Suprapubic skin (tissue), 4 donors: ENCODE results near the gene HSPD1. TPM values are rescaled to one million over a fixed set of nuclear protein-coding genes. Genes with fewer than 3 reads are reported as not detected.
A peak's percentile ranks its signal among the peaks of the same experiment; 100 is the strongest.

Experiments
- DNase-seq, 2 donors: peaks; one replicate each; pipeline ENCODE4 v3.0.0-alpha.2; 2019; ENCODE audit warnings: low spot score in 2 of 2
- H3K27ac ChIP-seq: fragments of 200-600 bp; sonication (generic); one replicate; pipeline ENCODE4 v1.5.1; 2019
- H3K27me3 ChIP-seq: fragments of 200-600 bp; sonication (generic); one replicate; pipeline ENCODE4 v1.5.1; 2019
- H3K36me3 ChIP-seq: fragments of 200-600 bp; sonication (generic); one replicate; pipeline ENCODE4 v1.5.1; 2019
- H3K4me1 ChIP-seq: fragments of 200-600 bp; sonication (generic); one replicate; pipeline ENCODE4 v1.5.1; 2019
- H3K4me3 ChIP-seq: fragments of 200-600 bp; sonication (generic); one replicate; pipeline ENCODE4 v1.5.1; 2019; ENCODE audit warnings: mild to moderate bottlenecking
- H3K9me3 ChIP-seq: fragments of 200-600 bp; sonication (generic); one replicate; pipeline ENCODE4 v1.5.1; 2019
- CTCF ChIP-seq, 2 donors: fragments of 200-600 bp in 1 of 2; fragments of 450-650 bp in 1 of 2; sonication (generic) in 1 of 2; IDR thresholded peaks; one replicate each; pipeline ENCODE4 v1.5.1; 2016 to 2019; ENCODE audit warnings: antibody characterized with exemption in 2 of 2, mild to moderate bottlenecking in 1 of 2, moderate library complexity in 1 of 2
- EP300 ChIP-seq: sonication (generic); formaldehyde crosslinking; IDR thresholded peaks from one replicate; pipeline ENCODE4 v1.6.1; 2017; ENCODE audit warnings: antibody characterized with exemption
- POLR2A ChIP-seq, 2 donors: fragments of 450-650 bp; IDR thresholded peaks; one replicate each; pipeline ENCODE4 v1.6.1; 2017; ENCODE audit warnings: antibody characterized with exemption in 2 of 2, mild to moderate bottlenecking in 2 of 2, moderate library complexity in 2 of 2
- POLR2AphosphoS5 ChIP-seq, 3 donors: sonication (generic); formaldehyde crosslinking; IDR thresholded peaks; one replicate each; pipeline ENCODE4 v1.6.1; 2017; ENCODE audit warnings: antibody characterized with exemption in 3 of 3
- WGBS: methylation state at CpG from one replicate; pipeline ENCODE4 v1.1.5; 2018; 5-methylcytosine and 5-hydroxymethylcytosine counted together
- total RNA-seq, 4 donors: library from RNA; depleted of rRNA; stranded (reverse); fragments of >200 nt; gene quantifications; one replicate each; pipeline ENCODE4 v1.1.0, GENCODE V29; 2016

HSPD1 gene
- total RNA-seq = 100 to 1,000 TPM in 3 of 4 donors, 10 to 100 TPM in 1; 86.9 to 148 (median 112) TPM

GRCh38 chr2:197499594-197500502 lies at the start of gene HSPD1, which contains the start of gene HSPE1:
TSS of gene HSPD1 (minus strand) at chr2:197499840. CDS start at chr2:197498848, 992 bp downstream.
TSS of gene HSPE1 (plus strand) at chr2:197500379. CDS start at chr2:197500437, 58 bp downstream.
- TF ChIP-seq POLR2AphosphoS5 (IDR thresholded peaks at IDR 0.05) (peak; percentile 45 to 86 (median 59)), POLR2A (IDR thresholded peaks at IDR 0.05) (peak; percentile 68 to 93), CTCF (IDR thresholded peaks at IDR 0.05) (peak in 1 of 2 donors; percentile 31), EP300 (peak; percentile 59)
- H3K27ac ChIP-seq = peak within 1 kb of the TSS; percentile 95
- peaks cover 33% of the 10 kb centered on the region for H3K36me3 ChIP-seq
- H3K4me3 ChIP-seq = peak within 1 kb of the TSS; percentile 83
- H3K4me1 ChIP-seq = peaks cover 54% of the 10 kb centered on the region
- DNase-seq = peak; percentile 97 to 98
- under 1% methylated on average over 38 of the region's 104 CpGs for WGBS
- H3K27me3 ChIP-seq = no peaks in the 10 kb centered on the region
- no peaks in the 10 kb centered on the region for H3K9me3 ChIP-seq

GRCh38 chr2:197548582-197548981 lies 48.9 kb upstream of the HSPD1 start:
- peaks cover 75% of the 10 kb centered on the region for H3K36me3 ChIP-seq
- H3K27me3 ChIP-seq = no peaks in the 10 kb centered on the region
- DNase-seq = no peak
- WGBS = 84% methylated on average over 5 of the region's 5 CpGs
- H3K9me3 ChIP-seq = no peaks in the 10 kb centered on the region
- no peak overlapping the region for H3K4me3 ChIP-seq
- no peak overlapping the region for H3K27ac ChIP-seq
- TF ChIP-seq POLR2A (IDR thresholded peaks at IDR 0.05) (no peak), POLR2AphosphoS5 (IDR thresholded peaks at IDR 0.05) (no peak), CTCF (IDR thresholded peaks at IDR 0.05) (no peak)
- no peaks in the 10 kb centered on the region for H3K4me1 ChIP-seq

GRCh38 chr2:197547163-197547900 lies 47.7 kb upstream of the HSPD1 start:
- 90% methylated on average over 5 of the region's 5 CpGs for WGBS

GRCh38 chr2:197543206-197543605 lies 43.6 kb upstream of the HSPD1 start:
- no peak for DNase-seq
- no peaks in the 10 kb centered on the region for H3K4me1 ChIP-seq
- H3K36me3 ChIP-seq = peaks cover 63% of the 10 kb centered on the region
- H3K9me3 ChIP-seq = no peaks in the 10 kb centered on the region
- WGBS = 95% methylated on average over 3 of the region's 3 CpGs
- no peak for TF ChIP-seq EP300
- TF ChIP-seq POLR2AphosphoS5 (IDR thresholded peaks at IDR 0.05) = no peak
- no peak for TF ChIP-seq CTCF (IDR thresholded peaks at IDR 0.05)
- no peak for TF ChIP-seq POLR2A (IDR thresholded peaks at IDR 0.05)
- H3K4me3 ChIP-seq = no peak overlapping the region
- H3K27ac ChIP-seq = no peak overlapping the region
- no peaks in the 10 kb centered on the region for H3K27me3 ChIP-seq

More at GRCh38 chr2:197547163-197547900, 47.7 kb upstream of the HSPD1 start:
- no peaks in the 10 kb centered on the region for H3K9me3 ChIP-seq
- TF ChIP-seq EP300 (no peak), CTCF (IDR thresholded peaks at IDR 0.05) (no peak), POLR2A (IDR thresholded peaks at IDR 0.05) (no peak), POLR2AphosphoS5 (IDR thresholded peaks at IDR 0.05) (no peak)
- H3K4me3 ChIP-seq = no peak overlapping the region
- no peak overlapping the region for H3K27ac ChIP-seq
- peaks cover 79% of the 10 kb centered on the region for H3K36me3 ChIP-seq
- H3K4me1 ChIP-seq = no peaks in the 10 kb centered on the region
- no peak for DNase-seq
- no peaks in the 10 kb centered on the region for H3K27me3 ChIP-seq

GRCh38 chr2:197539734-197540133 lies 40.1 kb upstream of the HSPD1 start:
- no peaks in the 10 kb centered on the region for H3K9me3 ChIP-seq
- 76% methylated on average over 1 of the region's 1 CpG for WGBS
- H3K36me3 ChIP-seq = peaks cover 68% of the 10 kb centered on the region
- DNase-seq = no peak
- no peak overlapping the region for H3K27ac ChIP-seq
- TF ChIP-seq CTCF (IDR thresholded peaks at IDR 0.05) = no peak
- no peak for TF ChIP-seq POLR2AphosphoS5 (IDR thresholded peaks at IDR 0.05)
- no peak for TF ChIP-seq EP300
- TF ChIP-seq POLR2A (IDR thresholded peaks at IDR 0.05) = no peak
- H3K4me1 ChIP-seq = no peaks in the 10 kb centered on the region
- no peaks in the 10 kb centered on the region for H3K27me3 ChIP-seq
- H3K4me3 ChIP-seq = no peak overlapping the region
